DND-41 (cell line): Measurements from ENCODE around the gene NAT9.

ENCODE experiments used
- ATAC-seq: fragments of 200-7000 bp; cut with Tn5 transposase; 3 replicates; pipeline ENCODE4 v1.9.1; 2021; ENCODE audit warnings: low read depth; ENCODE audit not compliant: insufficient read depth
- DNase-seq: peaks from one replicate; pipeline ENCODE4 v3.0.0-alpha.2; 2020
- H2AFZ ChIP-seq: 2 replicates; pipeline ENCODE4 v1.6.0; 2012; ENCODE audit warnings: low read depth, low read length
- H3K27ac ChIP-seq: 2 replicates; pipeline ENCODE4 v1.5.1; 2012; ENCODE audit warnings: low read length, inconsistent platforms
- H3K27me3 ChIP-seq: fragments of 200-600 bp; sonication (generic); 2 replicates; pipeline ENCODE4 v1.6.0; 2012; ENCODE audit warnings: low read length, mild to moderate bottlenecking, inconsistent platforms; ENCODE audit not compliant: insufficient read depth, poor library complexity
- H3K36me3 ChIP-seq: 2 replicates; pipeline ENCODE4 v1.5.1; 2012; ENCODE audit warnings: low read length, inconsistent platforms; ENCODE audit not compliant: insufficient read depth
- H3K4me1 ChIP-seq: 2 replicates; pipeline ENCODE4 v1.5.1; 2012; ENCODE audit warnings: mild to moderate bottlenecking, low read length; ENCODE audit not compliant: insufficient read depth
- H3K4me2 ChIP-seq: 2 replicates; pipeline ENCODE4 v1.6.0; 2012; ENCODE audit warnings: mild to moderate bottlenecking, moderate library complexity, low read length, inconsistent platforms; ENCODE audit not compliant: insufficient read depth
- H3K4me3 ChIP-seq, 2 experiments: fragments of 200-600 bp in 1 of 2; shearing (Covaris generic) in 1 of 2; 2 replicates each; pipeline ENCODE4 v1.5.1; 2012 to 2016; ENCODE audit warnings: inconsistent platforms in 2 of 2, low read length in 2 of 2, mild to moderate bottlenecking in 2 of 2, low read depth in 1 of 2, moderate library complexity in 1 of 2
- H3K79me2 ChIP-seq: 2 replicates; pipeline ENCODE4 v1.6.0; 2012; ENCODE audit warnings: low read length, inconsistent platforms; ENCODE audit not compliant: insufficient read depth
- H3K9ac ChIP-seq: 2 replicates; pipeline ENCODE4 v1.6.0; 2012; ENCODE audit warnings: low read depth, mild to moderate bottlenecking, inconsistent platforms, low read length, moderate library complexity
- H3K9me3 ChIP-seq: 2 replicates; pipeline ENCODE4 v1.5.1; 2012; ENCODE audit warnings: low read length, moderate library complexity, mild to moderate bottlenecking, inconsistent platforms; ENCODE audit not compliant: insufficient read depth, severe bottlenecking
- H4K20me1 ChIP-seq: 2 replicates; pipeline ENCODE4 v1.6.0; 2012; ENCODE audit warnings: low read length; ENCODE audit not compliant: insufficient read depth
- CTCF ChIP-seq: IDR thresholded peaks from 2 replicates; pipeline ENCODE4 v1.5.1; 2012; ENCODE audit warnings: borderline replicate concordance, low read length, moderate library complexity, mild to moderate bottlenecking; ENCODE audit not compliant: poor library complexity, severe bottlenecking; ENCODE audit errors: extremely low read depth
- EZH2 ChIP-seq: IDR thresholded peaks from 3 replicates; pipeline ENCODE4 v1.6.1; 2012; ENCODE audit warnings: borderline replicate concordance, low read depth, mild to moderate bottlenecking, moderate library complexity, low read length, inconsistent platforms; ENCODE audit not compliant: severe bottlenecking

The NAT9 gene

DNA sequence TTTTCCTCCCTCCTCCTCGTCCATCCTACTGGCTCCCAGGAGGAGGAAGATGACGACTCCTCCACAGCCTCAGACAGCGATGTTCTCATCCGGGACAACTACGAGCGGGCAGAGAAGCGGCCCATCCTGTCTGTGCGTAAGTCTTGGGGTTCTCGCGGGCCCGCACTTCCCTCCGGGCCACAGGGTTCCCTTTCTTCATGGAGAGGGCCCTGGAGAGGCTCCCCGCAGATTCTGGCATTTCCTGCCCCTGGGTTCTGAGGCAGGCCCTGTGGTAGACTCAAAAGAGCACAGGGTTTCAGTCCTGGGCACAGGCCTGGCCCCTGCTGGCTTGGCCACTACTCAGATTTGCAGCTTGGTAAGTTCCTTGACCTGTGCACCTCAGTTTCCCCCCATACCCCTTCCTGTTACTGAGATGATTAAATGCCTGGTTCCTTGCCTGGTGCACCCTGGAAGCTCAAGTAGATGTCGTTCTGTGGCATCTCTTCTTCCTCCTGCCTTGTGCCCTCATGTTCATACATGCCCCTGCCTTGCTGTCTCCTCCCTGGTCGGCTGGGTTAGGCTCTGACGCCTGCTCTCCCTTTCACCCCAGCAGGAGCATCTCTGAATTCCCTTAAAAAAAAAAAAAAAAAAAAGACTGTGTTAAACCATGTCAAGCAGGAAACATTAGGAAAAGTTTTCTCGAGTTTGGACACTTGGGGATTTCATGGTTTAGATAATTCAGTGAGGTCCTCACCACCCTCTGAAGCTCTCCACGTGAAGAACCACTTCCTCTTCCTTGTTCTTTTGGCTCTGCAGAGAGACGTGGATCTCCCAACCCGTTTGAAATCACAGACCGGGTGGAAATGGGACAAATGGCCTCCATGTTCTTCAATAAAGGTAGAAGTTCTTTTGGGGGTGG lies 14.3 kb upstream of the NAT9 start:
- H3K36me3 ChIP-seq = peaks cover 25% of the 10 kb centered on the region
- no peaks in the 10 kb centered on the region for H3K9me3 ChIP-seq
- no peak for ATAC-seq
- no peak overlapping the region for H3K27ac ChIP-seq
- H3K27me3 ChIP-seq = no peaks in the 10 kb centered on the region
- H3K4me2 ChIP-seq = no peak overlapping the region
- H4K20me1 ChIP-seq = no peaks in the 10 kb centered on the region
- no peak overlapping the region for H3K9ac ChIP-seq
- no peak overlapping the region for H3K4me3 ChIP-seq
- TF ChIP-seq EZH2 (no peak), CTCF (no peak)
- no peaks in the 10 kb centered on the region for H3K79me2 ChIP-seq
- DNase-seq = no peak
- no peaks in the 10 kb centered on the region for H3K4me1 ChIP-seq
- H2AFZ ChIP-seq = no peak overlapping the region

DNA sequence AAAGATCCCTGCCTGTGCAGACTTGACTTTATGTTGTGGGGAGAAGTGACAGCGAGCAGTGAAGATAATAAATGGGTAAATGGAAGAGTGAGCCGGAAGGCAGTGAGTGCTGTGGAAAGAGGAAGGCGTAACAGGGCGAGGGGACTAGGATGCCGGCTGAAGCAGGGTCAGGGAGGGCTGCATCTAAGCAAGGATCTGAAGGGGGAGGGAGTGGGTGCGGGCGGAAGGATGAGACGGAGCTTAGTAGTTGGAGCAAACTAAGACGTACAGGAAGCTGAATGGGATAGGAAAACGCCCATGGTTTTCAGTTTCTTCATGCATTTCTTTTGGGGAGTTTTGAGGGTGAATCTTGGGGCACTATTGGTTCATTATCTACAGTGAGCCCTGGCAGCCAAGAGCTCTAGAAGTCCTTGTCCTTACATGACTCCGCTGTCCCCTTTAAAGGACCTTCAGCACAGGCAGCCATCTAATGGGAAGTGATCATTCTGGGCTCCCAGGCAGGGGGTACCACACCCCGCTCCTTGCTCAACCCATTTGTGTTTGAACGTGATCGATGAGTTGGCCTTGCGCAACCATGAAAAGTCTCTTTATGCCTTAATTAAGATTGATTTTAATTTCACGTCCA lies 10.4 kb upstream of the NAT9 start:
- ATAC-seq (no peak), DNase-seq (no peak)
- Histone ChIP-seq H4K20me1 (no peaks in the 10 kb centered on the region), H2AFZ (no peak overlapping the region), H3K9ac (no peak overlapping the region), H3K4me2 (no peak overlapping the region), H3K27me3 (no peaks in the 10 kb centered on the region), H3K4me1 (no peaks in the 10 kb centered on the region), H3K9me3 (no peaks in the 10 kb centered on the region), H3K79me2 (no peaks in the 10 kb centered on the region), H3K27ac (no peak overlapping the region), H3K36me3 (peaks cover 21% of the 10 kb centered on the region), H3K4me3 (no peak overlapping the region)
- TF ChIP-seq EZH2 = no peak
- TF ChIP-seq CTCF = no peak

DNA sequence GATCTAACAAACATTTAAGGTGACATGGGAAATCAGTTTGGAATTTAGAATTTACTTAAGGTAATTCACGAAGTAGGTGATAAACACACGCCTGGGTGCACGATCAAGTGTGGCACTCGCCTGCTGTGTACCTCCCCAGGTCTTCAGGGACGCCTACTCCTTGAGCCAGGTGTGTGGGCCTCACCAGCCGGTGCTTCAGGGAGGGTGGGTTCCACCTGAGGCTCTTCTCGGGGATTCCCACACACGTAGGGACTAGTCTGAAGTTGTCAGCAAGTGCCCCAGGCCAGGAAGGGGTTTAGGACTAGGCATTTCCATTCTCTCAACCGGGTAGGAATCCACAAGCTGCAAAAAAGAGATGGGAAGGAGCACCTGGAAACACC lies 9.8 kb upstream of the NAT9 start:
- no peaks in the 10 kb centered on the region for H3K4me1 ChIP-seq
- H3K4me3 ChIP-seq = no peak overlapping the region
- no peak for ATAC-seq
- peaks cover 21% of the 10 kb centered on the region for H3K36me3 ChIP-seq
- H3K4me2 ChIP-seq = no peak overlapping the region
- no peak overlapping the region for H2AFZ ChIP-seq
- H3K27me3 ChIP-seq = no peaks in the 10 kb centered on the region
- H3K27ac ChIP-seq = no peak overlapping the region
- TF ChIP-seq CTCF (no peak), EZH2 (no peak)
- no peak overlapping the region for H3K9ac ChIP-seq
- DNase-seq = no peak
- no peaks in the 10 kb centered on the region for H3K9me3 ChIP-seq
- H4K20me1 ChIP-seq = no peaks in the 10 kb centered on the region
- no peaks in the 10 kb centered on the region for H3K79me2 ChIP-seq
